H9 (cell line): ENCODE measurements around the gene CHST13. TPM values are rescaled to one million over a fixed set of nuclear protein-coding genes. Genes with fewer than 3 reads are reported as not detected.
"Not testable (repeated sequence)": the region's sequence is repeated elsewhere in the genome, so short reads cannot be mapped to it uniquely, and the experiment has no call there.

Experiments used
- DNase-seq: peaks from one replicate; pipeline ENCODE4 v3.0.0-alpha.2; 2017
- H2AFZ ChIP-seq: one replicate; pipeline ENCODE4 v1.6.1; 2013; ENCODE audit warnings: mild to moderate bottlenecking, low read length, control low read depth, moderate library complexity
- H2AK5ac ChIP-seq: 2 replicates; pipeline ENCODE4 v1.6.1; 2013; ENCODE audit warnings: low read length, control low read depth, mixed read lengths; ENCODE audit not compliant: insufficient read length
- H2BK120ac ChIP-seq: one replicate; pipeline ENCODE4 v1.6.1; 2013; ENCODE audit warnings: low read depth, mild to moderate bottlenecking, low read length, control low read depth, inconsistent platforms; ENCODE audit not compliant: poor library complexity, severe bottlenecking
- H2BK12ac ChIP-seq: 2 replicates; pipeline ENCODE4 v1.6.1; 2013; ENCODE audit warnings: low read length, control low read depth, mixed read lengths, low read depth; ENCODE audit not compliant: insufficient read length
- H2BK15ac ChIP-seq: 2 replicates; pipeline ENCODE4 v1.6.1; 2013; ENCODE audit warnings: low read depth, low read length, control low read depth
- H2BK20ac ChIP-seq: one replicate; pipeline ENCODE4 v1.6.1; 2013; ENCODE audit warnings: low read depth, mild to moderate bottlenecking, low read length, control low read depth, inconsistent platforms; ENCODE audit not compliant: poor library complexity, severe bottlenecking
- H2BK5ac ChIP-seq: 2 replicates; pipeline ENCODE4 v1.6.1; 2013; ENCODE audit warnings: low read length, control low read depth, mixed read lengths; ENCODE audit not compliant: insufficient read length
- H3K14ac ChIP-seq: 2 replicates; pipeline ENCODE4 v1.6.1; 2013; ENCODE audit warnings: low read length, control low read depth; ENCODE audit not compliant: insufficient read depth
- H3K18ac ChIP-seq: 2 replicates; pipeline ENCODE4 v1.6.1; 2013; ENCODE audit warnings: low read depth, mild to moderate bottlenecking, mixed read lengths, low read length, control low read depth; ENCODE audit not compliant: insufficient read length
- H3K23ac ChIP-seq: 2 replicates; pipeline ENCODE4 v1.6.1; 2013; ENCODE audit warnings: low read length, control low read depth, mixed read lengths, low read depth; ENCODE audit not compliant: insufficient read length
- H3K23me2 ChIP-seq: 2 replicates; pipeline ENCODE4 v1.6.1; 2013; ENCODE audit warnings: low read depth, mild to moderate bottlenecking, mixed read lengths, low read length, control low read depth; ENCODE audit not compliant: insufficient read length, poor library complexity, severe bottlenecking
- H3K27ac ChIP-seq: 2 replicates; pipeline ENCODE4 v1.5.1; 2013; ENCODE audit warnings: low read length, control low read depth, mixed read lengths, low read depth; ENCODE audit not compliant: insufficient read length
- H3K27me3 ChIP-seq: 2 replicates; pipeline ENCODE4 v1.6.1; 2013; ENCODE audit warnings: low read length, control low read depth, inconsistent platforms; ENCODE audit not compliant: insufficient read depth
- H3K4ac ChIP-seq: 2 replicates; pipeline ENCODE4 v1.6.1; 2013; ENCODE audit warnings: low read depth, mild to moderate bottlenecking, control low read depth, inconsistent platforms, low read length, moderate library complexity
- H3K4me1 ChIP-seq: 2 replicates; pipeline ENCODE4 v1.6.1; 2013; ENCODE audit warnings: low read length, control low read depth, inconsistent platforms; ENCODE audit not compliant: insufficient read depth
- H3K4me2 ChIP-seq: 2 replicates; pipeline ENCODE4 v1.6.1; 2013; ENCODE audit warnings: low read length, control low read depth, mixed read lengths; ENCODE audit not compliant: insufficient read length, insufficient read depth
- H3K56ac ChIP-seq: 2 replicates; pipeline ENCODE4 v1.6.1; 2013; ENCODE audit warnings: low read depth, mild to moderate bottlenecking, mixed read lengths, low read length, control low read depth; ENCODE audit not compliant: insufficient read length
- H3K79me1 ChIP-seq: 2 replicates; pipeline ENCODE4 v1.6.1; 2013; ENCODE audit warnings: low read depth, mild to moderate bottlenecking, moderate library complexity, low read length, control low read depth, inconsistent platforms; ENCODE audit not compliant: insufficient read depth, poor library complexity, severe bottlenecking
- H3K79me2 ChIP-seq: 2 replicates; pipeline ENCODE4 v1.6.1; 2013; ENCODE audit warnings: low read length, control low read depth, inconsistent platforms; ENCODE audit not compliant: insufficient read depth
- H3K9ac ChIP-seq: 2 replicates; pipeline ENCODE4 v1.6.1; 2013; ENCODE audit warnings: low read length, control low read depth, mixed read lengths; ENCODE audit not compliant: insufficient read length; ENCODE audit errors: extremely low read depth
- H3K9me3 ChIP-seq: one replicate; pipeline ENCODE4 v1.6.1; 2013; ENCODE audit warnings: low read depth, low read length, inconsistent platforms; ENCODE audit not compliant: control insufficient read depth
- H3T11ph ChIP-seq: one replicate; pipeline ENCODE4 v1.6.1; 2013; ENCODE audit warnings: mild to moderate bottlenecking, low read length, control low read depth, inconsistent platforms
- H4K20me1 ChIP-seq: one replicate; pipeline ENCODE4 v1.6.1; 2013; ENCODE audit not compliant: control insufficient read depth, insufficient read length, insufficient read depth
- H4K5ac ChIP-seq: 2 replicates; pipeline ENCODE4 v1.6.1; 2013; ENCODE audit warnings: low read depth, mild to moderate bottlenecking, mixed read lengths, low read length, control low read depth; ENCODE audit not compliant: insufficient read length
- H4K8ac ChIP-seq: replicated peaks from 2 replicates; pipeline ENCODE4 v1.6.1; 2013; ENCODE audit warnings: low read length, control low read depth, mixed read lengths, low read depth; ENCODE audit not compliant: insufficient read length
- H4K91ac ChIP-seq: 2 replicates; pipeline ENCODE4 v1.6.1; 2013; ENCODE audit warnings: low read depth, mild to moderate bottlenecking, moderate library complexity, mixed read lengths, low read length, control low read depth; ENCODE audit not compliant: insufficient read length
- H3K27ac Mint-ChIP-seq, 3 experiments: 2 replicates in 2 of 3; 3 replicates in 1 of 3; pipeline ENCODE4 v1.8.0; 2020 to 2021; ENCODE audit warnings: mixed read lengths in 3 of 3, mild to moderate bottlenecking in 1 of 3, moderate library complexity in 1 of 3
- H3K27me3 Mint-ChIP-seq: 2 replicates; pipeline ENCODE4 v1.8.0; 2021; ENCODE audit warnings: low read depth, mild to moderate bottlenecking, moderate library complexity, mixed read lengths
- H3K36me3 Mint-ChIP-seq, 3 experiments: 2 replicates in 2 of 3; 3 replicates in 1 of 3; pipeline ENCODE4 v1.8.0; 2020 to 2021; ENCODE audit warnings: low read depth in 3 of 3, mixed read lengths in 3 of 3; ENCODE audit not compliant: insufficient read depth in 1 of 3
- H3K4me1 Mint-ChIP-seq, 2 experiments: 2 replicates each; pipeline ENCODE4 v1.8.0; 2020; ENCODE audit warnings: mixed read lengths in 2 of 2
- H3K4me3 Mint-ChIP-seq, 2 experiments: 2 replicates in 1 of 2; 3 replicates in 1 of 2; pipeline ENCODE4 v1.8.0; 2020 to 2021; ENCODE audit warnings: mild to moderate bottlenecking in 2 of 2, mixed read lengths in 2 of 2, moderate library complexity in 1 of 2
- H3K9me3 Mint-ChIP-seq, 2 experiments: 2 replicates in 1 of 2; 3 replicates in 1 of 2; pipeline ENCODE4 v1.8.0; 2020; ENCODE audit warnings: mild to moderate bottlenecking in 2 of 2, mixed read lengths in 2 of 2, moderate library complexity in 1 of 2
- WGBS: extraction: QIAGEN DNeasy Blood & Tissue Kit; methylation state at CpG from one replicate; pipeline ENCODE4 v1.1.7; 2013; ENCODE audit warnings: missing lambda C conversion rate, low lambda C conversion rate, mixed read lengths; ENCODE audit not compliant: insufficient read length; ENCODE audit errors: extremely low coverage; 5-methylcytosine and 5-hydroxymethylcytosine counted together
- total RNA-seq: library from RNA; stranded (reverse); gene quantifications from 2 replicates; pipeline ENCODE4 v1.2.1, GENCODE V29; 2021
- TF ChIP-seq, protein P1 (sequence below): fragments of 200-600 bp; sonication (generic); conservative IDR thresholded peaks from 3 replicates; pipeline ENCODE4 v1.8.0; 2021; ENCODE audit warnings: antibody characterized with exemption, mild to moderate bottlenecking

CHST13 gene
- total RNA-seq, 1 experiment from 2014 or later, result 0.85 TPM

DNA sequence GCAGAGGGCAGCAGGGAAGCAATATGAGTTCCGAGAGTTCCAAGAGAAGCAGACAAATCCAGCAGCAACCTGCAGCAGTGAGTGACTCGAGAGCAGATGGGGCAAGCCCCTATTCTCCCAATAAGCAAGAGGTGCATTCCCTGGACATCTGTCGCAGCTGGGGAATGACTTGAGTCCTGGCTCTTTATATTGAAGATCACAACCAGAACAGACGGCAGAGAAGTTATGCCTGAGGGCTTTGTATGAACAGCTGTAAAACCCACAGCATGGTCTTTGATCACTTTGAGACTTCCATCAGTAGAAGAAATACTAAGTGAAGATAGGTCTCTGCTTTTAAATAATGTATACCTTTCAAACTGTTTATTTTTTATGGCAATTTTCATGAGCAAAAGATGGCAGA, 58.4 kb downstream of the CHST13 start:
- H3K23ac ChIP-seq, result no peak overlapping the region
- no peak overlapping the region for H3K14ac ChIP-seq
- no peak overlapping the region for H2BK5ac ChIP-seq
- TF ChIP-seq, protein P1, sequence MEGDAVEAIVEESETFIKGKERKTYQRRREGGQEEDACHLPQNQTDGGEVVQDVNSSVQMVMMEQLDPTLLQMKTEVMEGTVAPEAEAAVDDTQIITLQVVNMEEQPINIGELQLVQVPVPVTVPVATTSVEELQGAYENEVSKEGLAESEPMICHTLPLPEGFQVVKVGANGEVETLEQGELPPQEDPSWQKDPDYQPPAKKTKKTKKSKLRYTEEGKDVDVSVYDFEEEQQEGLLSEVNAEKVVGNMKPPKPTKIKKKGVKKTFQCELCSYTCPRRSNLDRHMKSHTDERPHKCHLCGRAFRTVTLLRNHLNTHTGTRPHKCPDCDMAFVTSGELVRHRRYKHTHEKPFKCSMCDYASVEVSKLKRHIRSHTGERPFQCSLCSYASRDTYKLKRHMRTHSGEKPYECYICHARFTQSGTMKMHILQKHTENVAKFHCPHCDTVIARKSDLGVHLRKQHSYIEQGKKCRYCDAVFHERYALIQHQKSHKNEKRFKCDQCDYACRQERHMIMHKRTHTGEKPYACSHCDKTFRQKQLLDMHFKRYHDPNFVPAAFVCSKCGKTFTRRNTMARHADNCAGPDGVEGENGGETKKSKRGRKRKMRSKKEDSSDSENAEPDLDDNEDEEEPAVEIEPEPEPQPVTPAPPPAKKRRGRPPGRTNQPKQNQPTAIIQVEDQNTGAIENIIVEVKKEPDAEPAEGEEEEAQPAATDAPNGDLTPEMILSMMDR, result no peak
- H3K4me1 ChIP-seq, result no peaks in the 10 kb centered on the region
- H3K9me3 ChIP-seq, result no peaks in the 10 kb centered on the region
- H3K23me2 ChIP-seq, result no peaks in the 10 kb centered on the region
- peaks cover 0 to 2% of the 10 kb centered on the region in 2 experiments; a peak in 2 of 4 replicates for H3K4me1 Mint-ChIP-seq
- peaks cover 0 to 10% of the 10 kb centered on the region in 2 experiments; a peak in 2 of 5 replicates for H3K9me3 Mint-ChIP-seq
- no peak overlapping the region for H2AK5ac ChIP-seq
- H3K79me2 ChIP-seq, result no peaks in the 10 kb centered on the region
- H2AFZ ChIP-seq, result no peak overlapping the region
- no peak overlapping the region for H3K4me2 ChIP-seq
- no peaks in the 10 kb centered on the region for H3K36me3 Mint-ChIP-seq
- no peak overlapping the region for H4K91ac ChIP-seq
- WGBS, result no CpG with 5 or more reads among the region's 4 CpGs
- H3K27ac Mint-ChIP-seq, result no peak overlapping the region
- H3K9ac ChIP-seq, result no peak overlapping the region
- no peaks in the 10 kb centered on the region for H3K79me1 ChIP-seq
- H3K27ac ChIP-seq, result no peak overlapping the region
- H4K5ac ChIP-seq, result no peak overlapping the region
- peaks cover 10% of the 10 kb centered on the region for H3K27me3 Mint-ChIP-seq
- H2BK120ac ChIP-seq, result no peak overlapping the region
- H3T11ph ChIP-seq, result no peak overlapping the region
- no peak overlapping the region for H2BK12ac ChIP-seq
- H2BK20ac ChIP-seq, result no peak overlapping the region
- H2BK15ac ChIP-seq, result no peak overlapping the region
- H4K20me1 ChIP-seq, result no peaks in the 10 kb centered on the region
- H3K4ac ChIP-seq, result no peak overlapping the region
- no peaks in the 10 kb centered on the region for H3K27me3 ChIP-seq
- no peak overlapping the region for H3K18ac ChIP-seq
- no peak for DNase-seq
- no peak overlapping the region for H3K56ac ChIP-seq
- H3K4me3 Mint-ChIP-seq, result no peak overlapping the region
- no peak overlapping the region for H4K8ac ChIP-seq

DNA sequence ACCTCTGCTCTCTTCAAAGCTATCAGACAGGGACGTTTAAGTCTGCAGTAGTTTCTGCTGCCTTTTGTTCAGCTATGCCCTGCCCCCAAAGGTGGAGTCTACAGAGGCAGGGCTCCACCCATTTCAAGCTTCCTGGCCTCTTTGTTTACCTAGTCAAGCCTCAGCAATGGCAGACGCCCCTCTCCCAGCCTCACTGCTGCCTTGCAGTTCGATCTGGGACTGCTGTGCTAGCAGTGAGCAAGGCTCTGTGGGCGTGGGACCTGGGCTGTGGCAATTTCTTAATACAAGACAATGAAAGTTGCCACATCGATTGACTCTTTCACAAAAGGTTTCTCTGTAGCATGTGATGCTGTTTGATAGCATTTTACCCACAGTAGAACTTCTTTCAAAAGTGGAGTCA, 67.6 kb downstream of the CHST13 start:
- not testable (repeated sequence) for H3T11ph ChIP-seq, H3K79me2 ChIP-seq, H3K4me1 Mint-ChIP-seq, H3K9ac ChIP-seq, H3K27me3 ChIP-seq, H3K23me2 ChIP-seq, H2BK120ac ChIP-seq, H4K20me1 ChIP-seq, H3K4me1 ChIP-seq, H2BK12ac ChIP-seq, H2BK15ac ChIP-seq, H2BK20ac ChIP-seq, H4K8ac ChIP-seq, DNase-seq, H3K27ac ChIP-seq, H3K27ac Mint-ChIP-seq, H3K9me3 ChIP-seq, H4K91ac ChIP-seq, H3K18ac ChIP-seq, H3K14ac ChIP-seq, H3K23ac ChIP-seq, H4K5ac ChIP-seq, H2AK5ac ChIP-seq, H3K4me3 Mint-ChIP-seq, H3K4me2 ChIP-seq, H2BK5ac ChIP-seq, H3K56ac ChIP-seq, H3K4ac ChIP-seq, H2AFZ ChIP-seq, H3K79me1 ChIP-seq
- Mint-ChIP-seq H3K36me3 (peaks cover 6 to 17% (median 6%) of the 10 kb centered on the region in 3 experiments; a peak in 5 of 7 replicates), H3K9me3 (peaks cover 29 to 37% of the 10 kb centered on the region in 2 experiments; a peak in 4 of 5 replicates), H3K27me3 (peaks cover 21% of the 10 kb centered on the region)
- no CpG with 5 or more reads among the region's 5 CpGs for WGBS
